ENCODE data around the gene PACC1.

- TF ChIP-seq POLR2AphosphoS5 (IDR thresholded peaks at IDR 0.05; ENCODE audit: low read depth, low read length) (no peak), POLR2A (IDR thresholded peaks at IDR 0.05; ENCODE audit: low read depth, low read length) (no peak), POU2F2 (IDR thresholded peaks at IDR 0.05; ENCODE audit: low read depth, low read length) (no peak)
Measured at GRCh38 chr1:212452323-212453155, 37.9 kb upstream of the PACC1 start.
